ENCODE measurements around the gene RBM20.

The RBM20 gene

DNA sequence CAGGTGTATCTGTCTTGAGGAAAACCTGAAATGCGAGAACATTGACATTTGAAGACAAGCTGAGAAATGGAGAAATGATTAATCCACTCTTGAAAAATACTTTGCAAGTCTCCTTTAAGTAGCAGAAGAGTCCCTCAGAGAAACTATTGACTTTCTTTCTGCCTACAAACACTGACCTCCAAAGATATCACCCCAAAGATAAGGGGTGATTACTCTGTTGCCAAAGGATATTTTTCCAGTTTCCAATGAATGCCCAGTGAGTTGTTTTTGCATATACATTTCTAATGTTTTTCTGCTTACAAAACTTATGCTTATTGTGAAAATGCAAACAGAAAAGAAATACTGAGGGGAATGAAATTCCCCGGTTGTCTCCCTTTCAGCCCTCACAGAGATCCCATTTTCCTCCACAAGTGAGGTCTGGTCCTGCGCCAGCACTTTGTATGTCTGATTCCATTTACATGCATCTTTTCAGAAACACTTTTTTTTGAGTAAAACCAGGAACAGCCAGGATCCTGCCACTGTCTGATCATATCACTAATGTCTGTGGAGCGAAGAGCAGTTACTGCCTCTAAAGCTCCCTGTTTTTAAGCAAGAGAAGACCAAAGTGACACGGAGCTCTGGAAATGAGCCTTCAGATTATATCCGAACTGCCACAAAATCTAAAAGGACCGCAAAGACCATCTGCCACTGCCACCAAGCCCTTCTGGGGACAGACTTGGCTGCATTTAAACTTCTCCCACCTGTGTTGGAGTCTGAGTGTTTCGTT is 144.7 kb downstream of the RBM20 start:
- DNase-seq (ENCODE audit: low read depth): no peak

DNA sequence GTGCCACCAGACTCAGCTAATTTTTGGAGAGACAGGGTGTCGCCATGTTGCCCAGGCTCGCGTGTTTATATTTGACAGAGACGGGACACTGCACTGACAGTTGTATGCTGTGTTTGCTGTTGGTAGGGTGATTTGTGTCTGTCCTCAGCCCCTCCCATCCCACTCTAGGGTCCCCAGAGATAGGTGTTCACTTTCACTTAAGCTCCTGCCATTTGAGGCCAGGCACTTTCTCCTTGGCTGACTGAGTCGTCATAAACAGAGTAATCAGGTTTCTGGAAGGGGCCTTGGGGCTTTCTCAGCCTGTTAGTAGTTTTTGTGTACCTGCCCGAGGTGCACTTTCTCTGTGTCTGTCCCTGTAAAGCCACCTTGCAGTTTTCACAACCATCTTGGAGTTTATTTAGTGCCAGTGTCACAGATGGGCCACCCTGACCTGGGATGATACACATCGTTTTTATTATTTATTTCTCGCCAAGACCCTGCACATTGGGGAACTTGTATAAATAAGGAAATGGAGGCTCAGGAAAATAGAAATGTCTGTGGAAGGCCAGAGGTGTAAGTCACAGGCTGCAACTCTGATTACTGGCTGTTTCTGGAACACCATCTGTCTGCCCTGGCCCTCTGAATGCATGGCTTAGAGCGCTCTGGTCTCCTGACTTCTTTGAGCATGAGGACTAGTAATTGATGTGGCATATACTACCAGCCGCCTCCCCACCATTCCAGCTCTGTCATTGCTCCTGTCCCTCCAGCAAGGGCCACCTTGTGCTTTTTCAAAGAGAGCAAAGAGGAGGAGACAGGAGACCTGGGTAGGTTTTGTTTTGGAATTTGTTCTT is 145.7 kb downstream of the RBM20 start:
- no peak for DNase-seq (ENCODE audit: low read depth)

DNA sequence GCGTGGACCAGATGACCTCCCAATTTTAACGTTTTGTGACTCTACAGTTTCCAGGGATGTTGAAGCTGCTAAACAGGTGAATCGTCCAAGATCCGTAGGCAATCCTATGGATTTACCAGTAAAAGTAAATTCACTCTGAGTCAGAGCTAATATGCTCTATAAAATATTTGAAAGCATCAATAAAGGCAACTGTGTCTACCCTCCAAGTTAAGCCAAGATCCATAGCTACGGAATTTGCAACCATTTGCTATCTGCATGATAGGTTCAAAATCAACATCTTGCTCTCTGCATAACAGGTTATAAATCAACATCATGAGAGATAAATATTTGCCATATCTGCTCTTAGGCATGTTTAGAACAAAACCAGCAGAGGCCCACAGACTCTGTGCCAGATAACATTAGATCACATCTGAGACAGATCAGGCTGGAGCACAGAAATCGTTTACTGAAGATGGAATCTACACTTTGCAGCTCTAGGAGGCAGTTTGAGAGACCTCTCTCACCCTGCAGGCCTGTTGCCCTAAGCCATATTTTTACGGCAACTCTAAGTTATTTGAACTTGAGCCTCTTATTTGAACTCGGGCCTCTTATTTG is 146.9 kb downstream of the RBM20 start:
- no peak for DNase-seq (ENCODE audit: low read depth)

DNA sequence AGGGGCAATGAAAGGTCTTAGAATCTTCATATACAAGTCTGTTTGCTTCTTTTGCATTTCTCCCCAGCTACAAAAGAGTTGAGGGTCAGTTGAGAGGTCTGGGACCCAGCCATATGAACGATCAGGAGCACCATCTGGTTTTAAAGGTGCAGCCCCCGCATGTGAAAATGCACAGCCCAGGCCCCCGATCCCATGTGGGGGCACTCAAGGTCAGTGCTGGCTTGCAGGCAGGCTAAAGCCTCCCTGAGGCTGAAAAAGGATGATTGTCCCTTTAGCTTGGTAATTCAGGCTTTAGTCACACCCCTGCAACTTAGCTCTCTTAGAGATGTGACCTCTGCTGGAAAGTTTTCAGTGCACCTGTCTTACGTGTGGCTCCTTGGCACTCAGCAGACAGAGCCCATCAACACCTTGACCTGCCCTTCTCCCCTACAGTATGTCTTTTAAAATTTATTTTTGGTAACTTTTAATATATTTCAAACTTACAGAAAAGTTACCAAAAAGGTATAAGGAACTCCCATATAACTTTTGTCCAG is 147.5 kb downstream of the RBM20 start:
- DNase-seq (ENCODE audit: low read depth): no peak

DNA sequence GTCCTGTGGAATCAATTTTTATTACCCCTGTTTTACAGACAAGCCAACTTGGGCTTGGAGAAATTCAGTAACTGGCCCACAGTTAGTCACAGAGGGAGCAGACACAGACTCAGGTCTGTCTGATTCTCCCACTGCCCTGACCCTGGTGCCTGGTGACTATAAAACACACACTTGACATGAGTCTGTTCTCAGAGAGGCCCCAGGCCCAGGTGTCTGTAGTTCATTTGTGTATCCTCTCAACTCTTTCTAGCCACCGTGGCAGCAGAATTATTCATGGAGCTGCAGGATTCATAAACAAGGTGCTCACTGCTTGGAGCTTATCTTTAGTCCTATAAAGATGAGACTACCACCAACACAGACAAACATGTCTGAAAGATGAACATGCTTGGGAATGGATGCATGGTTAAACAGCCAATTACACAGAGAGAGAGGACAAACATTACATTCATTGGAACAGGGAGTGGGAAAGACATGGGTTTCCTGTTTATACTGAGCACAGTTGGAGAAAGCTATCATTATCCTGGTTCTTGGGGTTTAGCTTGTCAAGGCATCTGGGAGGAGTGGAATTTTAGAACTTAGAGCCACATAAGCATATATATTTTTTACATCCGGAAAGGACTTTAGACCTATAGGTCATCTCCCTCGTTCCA is 148.5 kb downstream of the RBM20 start:
- DNase-seq (ENCODE audit: low read depth): no peak

DNA sequence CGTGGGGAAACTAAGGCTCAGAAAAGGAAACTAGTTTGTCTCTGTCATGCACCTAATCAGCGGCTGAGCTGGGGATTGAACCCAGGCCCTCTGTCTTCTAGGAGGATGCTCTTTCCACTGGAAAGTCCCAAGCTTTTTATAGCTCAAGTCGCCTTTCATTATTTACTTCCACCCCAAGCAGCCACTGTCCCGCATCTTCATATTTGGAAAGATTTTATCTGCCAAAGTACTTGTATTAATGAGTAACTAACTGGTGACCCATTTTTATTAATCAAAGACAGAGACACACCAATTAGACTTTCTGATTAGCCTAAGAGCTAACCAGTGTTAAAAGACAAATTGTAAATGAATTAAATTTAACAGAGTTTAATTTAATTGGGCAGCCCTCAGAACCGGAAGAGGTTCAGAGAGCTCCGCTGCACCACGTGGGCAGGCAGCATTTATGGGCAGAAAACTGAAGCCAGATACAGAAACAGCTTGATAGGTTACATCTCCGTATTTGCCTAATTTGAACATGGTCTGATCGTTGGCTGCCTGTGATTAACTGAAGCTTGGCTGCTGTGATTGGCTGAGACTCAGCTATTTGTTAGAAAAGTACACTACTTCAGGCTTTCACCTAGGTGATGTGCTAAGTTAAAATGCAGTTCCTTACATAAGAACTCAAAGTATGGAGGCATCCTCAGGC is 149.1 kb downstream of the RBM20 start:
- no peak for DNase-seq (ENCODE audit: low read depth)

DNA sequence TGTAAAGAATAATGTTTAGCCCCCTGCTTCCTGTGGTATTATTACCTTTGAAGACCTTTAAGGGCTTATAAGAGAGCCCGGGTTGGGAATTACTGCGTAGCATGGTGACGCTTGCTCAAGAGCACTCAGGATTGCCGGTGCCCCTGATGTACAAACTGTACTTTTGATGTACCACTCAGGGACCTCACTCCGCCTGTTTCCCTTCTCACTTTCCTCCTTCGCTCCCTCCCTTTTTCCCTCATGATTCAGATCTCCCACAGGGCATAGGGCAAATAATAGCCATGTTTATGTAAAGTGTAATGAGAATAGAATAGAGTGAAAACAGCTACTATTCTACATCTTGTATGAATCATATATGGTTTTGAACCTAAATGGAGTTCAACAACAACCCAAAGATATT is 149.8 kb downstream of the RBM20 start:
- DNase-seq (ENCODE audit: low read depth): no peak

DNA sequence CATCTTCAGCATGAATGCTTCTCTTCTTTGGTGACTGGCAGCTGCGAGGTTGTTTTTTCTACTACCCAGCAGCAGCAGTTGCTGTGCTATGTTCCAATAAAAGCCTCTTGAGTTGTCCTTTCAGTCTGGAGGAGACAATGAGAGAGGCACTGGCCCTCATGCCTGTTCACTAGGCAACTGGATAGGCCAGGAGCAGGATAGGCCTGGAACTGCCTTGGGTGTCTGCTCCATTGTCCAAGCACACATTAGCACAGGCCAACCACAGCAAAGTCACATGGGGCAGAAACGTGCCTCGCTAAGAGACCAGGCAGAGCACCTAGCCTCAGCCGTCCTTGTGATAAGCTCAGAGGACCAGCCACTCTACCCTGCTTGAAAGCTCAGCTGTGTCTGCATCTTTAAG is 150.7 kb downstream of the RBM20 start:
- no peak for DNase-seq (ENCODE audit: low read depth)

DNA sequence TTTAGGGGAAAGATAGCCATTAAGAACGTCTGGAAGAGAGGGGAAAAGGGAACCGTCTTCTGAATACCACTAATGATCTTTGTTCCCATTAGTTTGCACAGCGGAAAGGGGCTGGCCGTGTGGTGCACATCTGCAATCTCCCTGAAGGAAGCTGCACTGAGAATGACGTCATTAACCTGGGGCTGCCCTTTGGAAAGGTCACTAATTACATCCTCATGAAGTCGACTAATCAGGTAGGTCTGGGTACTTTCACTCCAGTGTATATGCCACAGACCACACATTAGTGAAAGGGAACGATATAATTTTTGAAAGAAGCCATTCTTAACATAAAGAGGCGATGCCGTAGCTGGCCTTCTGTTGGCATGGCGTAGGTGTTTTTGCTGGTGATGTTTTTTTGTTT is 153.3 kb downstream of the RBM20 start:
- no peak for DNase-seq (ENCODE audit: low read depth)

DNA sequence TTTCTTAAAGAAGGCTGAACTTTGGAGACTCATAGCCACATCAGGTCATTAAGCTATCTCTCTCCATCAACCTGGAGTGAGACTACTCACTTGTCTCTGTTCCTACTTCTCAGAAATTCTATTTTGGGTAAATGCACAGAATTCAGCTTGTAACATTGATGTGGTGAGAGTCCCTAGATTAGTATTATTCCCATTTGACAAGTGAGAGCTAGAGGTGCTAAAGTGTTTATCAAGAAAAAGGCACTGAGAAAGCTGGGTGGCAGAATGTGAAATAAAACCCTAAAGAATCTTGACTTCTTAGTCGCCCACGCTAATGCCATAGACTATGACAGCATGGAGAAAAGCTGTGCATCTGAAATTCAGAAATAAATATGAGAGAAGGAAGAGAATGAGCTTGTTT is 154.2 kb downstream of the RBM20 start:
- DNase-seq (ENCODE audit: low read depth): no peak

DNA sequence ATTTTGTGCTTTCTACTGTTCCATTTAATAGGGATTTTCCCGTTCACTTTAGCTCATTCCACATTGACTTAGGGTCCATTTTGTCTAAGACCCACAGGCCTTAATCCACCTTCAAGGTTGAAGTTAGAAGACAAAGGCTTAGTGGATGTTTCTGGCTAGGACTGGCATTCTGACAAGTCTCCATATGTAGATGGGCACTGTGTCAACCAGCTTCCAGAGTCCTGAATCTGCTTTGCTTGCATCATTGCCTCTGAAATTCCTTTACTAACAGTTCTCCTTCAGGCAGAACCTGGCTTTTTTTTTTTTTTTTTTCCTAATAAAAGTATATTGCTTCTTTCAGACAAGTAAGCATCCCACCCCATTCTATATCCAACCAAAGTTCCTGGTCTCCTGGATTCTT is 158.0 kb downstream of the RBM20 start:
- no peak for DNase-seq (ENCODE audit: low read depth)

DNA sequence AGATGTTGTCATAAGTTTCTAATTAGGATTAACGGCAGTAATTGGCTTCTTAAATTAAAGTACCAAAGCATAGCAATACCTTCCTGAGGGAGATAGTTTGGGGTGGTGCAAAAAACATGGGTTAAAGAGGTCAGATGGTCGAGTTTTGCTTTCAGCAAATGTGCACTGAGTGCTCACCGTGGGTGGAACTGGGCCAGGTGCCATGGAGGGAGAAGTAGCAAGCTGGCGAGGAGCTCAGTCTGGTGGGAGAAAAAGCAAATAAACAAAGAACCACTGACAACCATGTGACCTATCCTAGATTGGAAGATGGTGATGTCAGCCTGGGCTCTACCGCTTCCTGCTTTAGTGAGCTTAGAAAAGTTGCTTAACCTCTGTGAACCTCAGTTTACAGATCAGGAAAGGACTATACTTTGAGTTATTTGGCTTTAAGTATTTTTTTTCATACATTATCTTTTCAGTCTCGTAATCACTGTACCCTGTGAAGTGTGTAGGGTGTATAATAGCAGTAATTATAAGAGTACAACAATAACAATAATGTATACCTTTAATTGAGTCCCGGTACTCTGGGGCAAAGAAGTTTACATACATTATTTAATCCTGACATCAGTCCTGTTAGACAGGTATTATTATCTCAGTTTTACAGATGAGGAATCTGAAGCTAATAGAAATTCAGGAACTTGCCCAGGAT is 158.6 kb downstream of the RBM20 start:
- peak; percentile 73 for DNase-seq (ENCODE audit: low read depth)

DNA sequence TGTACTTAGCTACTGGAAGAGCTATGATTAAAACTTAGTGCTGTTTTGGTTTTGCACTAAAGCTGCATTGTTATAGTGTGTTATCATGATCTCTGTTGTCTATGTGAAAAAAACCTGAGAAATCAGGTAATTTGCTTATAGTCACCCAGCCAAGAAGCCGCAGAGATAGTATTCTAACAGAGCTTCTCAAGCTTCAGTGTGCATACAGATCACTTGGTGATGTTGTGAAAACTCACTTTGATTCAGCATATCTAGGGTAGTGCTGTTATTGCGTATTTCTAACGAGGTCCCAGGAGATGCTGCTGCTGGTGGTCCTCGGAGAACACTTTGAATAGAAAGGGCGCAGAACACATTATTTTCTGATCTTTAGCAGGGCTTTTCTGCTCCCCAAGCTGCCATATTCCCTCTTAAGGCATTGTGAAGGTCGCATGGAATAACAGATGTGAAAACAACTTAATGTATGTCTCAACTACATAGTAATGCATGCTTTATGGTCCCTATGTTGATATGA is 159.2 kb downstream of the RBM20 start:
- no peak for DNase-seq (ENCODE audit: low read depth)

DNA sequence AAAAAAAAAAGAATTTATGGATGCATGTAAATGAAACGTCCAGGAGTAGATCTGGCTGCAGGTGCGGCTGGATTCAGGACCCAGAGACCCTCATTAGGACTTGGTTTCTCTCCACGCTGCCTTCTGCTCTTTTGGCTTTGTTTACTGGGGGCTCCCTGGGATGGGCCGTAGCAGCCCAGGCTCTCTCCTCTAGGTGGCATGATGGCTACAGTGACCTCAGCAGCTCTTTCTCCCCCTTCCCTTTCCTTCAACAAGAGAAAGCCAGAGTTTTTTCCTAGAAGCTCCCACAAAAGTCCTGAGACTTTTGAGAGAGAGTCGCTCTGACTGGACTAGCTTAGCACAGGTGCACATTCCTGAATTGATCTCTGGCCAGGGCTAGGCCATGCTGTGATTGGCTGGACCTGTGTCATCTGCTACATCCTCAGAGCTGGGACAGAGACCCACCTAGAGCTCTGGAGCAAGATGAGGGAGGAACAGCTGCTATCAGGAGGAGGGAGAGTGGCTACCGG is 159.7 kb downstream of the RBM20 start:
- DNase-seq (ENCODE audit: low read depth): peak; percentile 41

DNA sequence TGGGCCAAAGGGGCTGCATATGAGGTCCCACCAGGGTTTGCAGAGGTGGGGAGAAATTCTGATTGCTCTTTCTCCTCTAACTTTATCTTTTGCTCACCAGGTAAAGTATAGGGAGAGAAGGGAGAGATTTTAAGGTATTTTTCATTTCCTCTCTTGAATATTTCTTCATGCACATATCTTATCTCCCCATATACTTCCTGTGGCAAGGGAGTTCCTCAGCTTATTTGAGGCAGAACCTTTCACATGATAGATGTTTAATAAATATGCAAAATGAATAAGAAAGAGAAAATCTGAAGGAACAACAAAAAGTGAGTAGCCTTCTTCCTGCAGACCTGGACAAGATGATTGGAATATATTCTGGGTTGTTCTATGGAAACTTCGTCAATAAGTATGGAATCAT is 160.2 kb downstream of the RBM20 start:
- DNase-seq (ENCODE audit: low read depth): no peak

DNA sequence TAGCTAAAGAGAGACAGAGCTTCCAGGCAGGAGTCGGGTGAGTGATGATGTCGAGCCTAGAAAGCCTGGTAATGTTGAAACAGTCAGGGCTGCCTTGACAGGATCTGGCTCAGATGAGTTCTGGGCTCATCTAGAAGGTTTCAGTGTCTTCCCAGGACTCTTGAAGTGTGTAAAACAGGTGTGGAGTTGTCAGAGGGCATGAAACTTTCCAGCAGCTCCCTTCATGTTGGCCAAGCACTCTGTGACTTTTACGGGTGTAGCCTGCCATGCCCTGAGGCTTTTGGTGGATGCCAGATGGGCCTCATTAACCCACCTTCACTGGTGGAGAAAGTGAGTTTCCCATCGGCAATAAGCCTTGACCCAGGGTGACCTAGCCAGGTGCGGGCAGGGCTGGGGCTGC is 161.2 kb downstream of the RBM20 start:
- no peak for DNase-seq (ENCODE audit: low read depth)

DNA sequence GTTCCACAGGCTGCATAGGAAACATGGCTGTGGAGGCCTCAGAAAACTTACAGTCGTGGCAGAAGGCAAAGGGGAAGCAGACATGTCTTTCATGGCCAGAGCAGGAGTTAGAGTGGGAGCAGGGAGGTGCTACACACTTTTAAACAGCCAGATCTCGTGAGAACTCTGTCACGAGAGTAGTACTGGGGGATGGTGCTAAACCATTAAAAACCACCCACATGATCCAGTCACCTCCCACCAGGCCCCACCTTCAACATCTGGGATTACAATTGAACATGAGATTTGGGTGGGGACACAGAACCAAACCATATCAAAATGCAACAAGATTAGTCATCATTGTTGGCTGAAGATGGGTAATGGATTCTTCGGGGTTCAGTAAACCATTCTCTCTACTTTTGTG is 162.2 kb downstream of the RBM20 start:
- DNase-seq (ENCODE audit: low read depth): no peak

DNA sequence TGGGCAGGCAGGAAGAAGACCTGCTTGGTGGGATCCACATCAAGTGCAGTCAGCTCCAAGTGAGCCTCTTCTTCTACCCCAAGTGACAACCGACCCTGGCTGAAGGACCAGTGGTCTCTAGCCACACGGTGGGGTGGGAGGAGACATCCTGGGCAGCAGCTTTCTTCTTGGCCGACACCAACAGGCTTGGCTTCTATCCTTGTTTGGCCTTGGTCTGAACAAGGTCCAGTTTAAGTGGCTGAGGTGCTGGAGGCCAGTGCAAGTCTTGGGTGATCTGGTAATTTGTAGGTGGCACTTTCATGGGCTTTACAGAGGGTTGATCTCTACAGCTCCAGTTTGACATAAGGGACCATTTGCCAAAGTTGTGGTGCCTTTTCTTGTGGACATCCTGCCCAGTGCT is 164.0 kb downstream of the RBM20 start:
- DNase-seq (ENCODE audit: low read depth): no peak

DNA sequence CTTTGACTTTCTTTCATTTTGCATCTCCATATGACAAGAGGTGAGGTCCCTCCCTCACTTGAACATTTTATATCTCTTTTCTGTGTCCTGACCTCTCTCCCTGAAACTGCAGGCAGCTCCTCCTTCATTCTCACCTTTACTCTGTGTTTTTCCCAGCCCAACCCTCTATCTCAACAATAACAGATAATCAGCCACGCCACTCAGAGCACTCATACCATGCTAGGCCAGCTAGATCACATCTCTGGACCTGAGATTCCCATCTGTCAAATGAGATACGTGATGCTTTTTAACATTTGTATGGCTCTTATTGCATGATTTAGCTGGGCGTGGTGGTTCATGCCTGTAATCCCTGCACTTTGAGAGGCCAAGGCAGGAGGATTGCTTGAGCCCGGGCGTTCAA is 164.5 kb downstream of the RBM20 start:
- DNase-seq (ENCODE audit: low read depth): no peak

DNA sequence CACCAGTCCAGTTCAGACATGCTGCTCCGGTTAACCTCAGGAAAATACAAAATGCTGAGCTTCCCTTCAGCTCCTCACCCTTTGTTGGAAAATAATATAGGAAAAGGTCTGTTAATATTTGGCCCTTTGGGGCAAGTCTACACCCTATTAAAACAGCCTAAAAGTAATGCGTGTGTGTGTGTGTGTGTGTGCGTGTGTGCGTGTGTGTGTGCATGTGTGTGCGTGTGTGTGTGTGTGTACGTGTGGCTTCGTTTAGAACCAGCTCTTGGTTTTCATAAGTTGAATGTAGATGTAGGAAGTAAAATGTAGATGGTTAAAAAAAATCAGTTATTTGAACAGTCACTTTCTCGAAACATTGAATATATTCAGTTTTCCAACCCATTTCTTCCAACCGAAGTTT is 166.5 kb downstream of the RBM20 start:
- DNase-seq (ENCODE audit: low read depth): no peak

Data from stromal cell of bone marrow (primary cell).